Activated CD4-positive, alpha-beta T cell treated with anti-CD3 and anti-CD28 coated beads, Interleukin-2, amount 50 U/mL, for 24 hours (primary cell): ENCODE measurements around the gene PCDHGB6.
"Not testable (repeated sequence)": the region's sequence is repeated elsewhere in the genome, so short reads cannot be mapped to it uniquely, and the experiment has no call there.

Experiments used
- DNase-seq, 2 donors: peaks; one replicate each; pipeline ENCODE4 v3.0.0-alpha.2; 2020; ENCODE audit warnings: low read depth in 1 of 2, low spot score in 1 of 2

Gene PCDHGB6

GRCh38 chr5:141388661-141389060 lies 19.2 kb upstream of the PCDHGB6 start:
- no peak for DNase-seq

GRCh38 chr5:141389153-141390042 lies 18.4 kb upstream of the PCDHGB6 start:
- DNase-seq, result no peak

- no peak for DNase-seq
Observed at GRCh38 chr5:141392429-141393198, 15.2 kb upstream of the PCDHGB6 start, which contains the start of gene PCDHGA8. Gene PCDHGA8 (plus strand): TSS chr5:141392633. CDS start chr5:141392814, 181 bp downstream.

- no peak for DNase-seq
Observed at GRCh38 chr5:141393267-141393666, 14.6 kb upstream of the PCDHGB6 start.

- DNase-seq, result not testable (repeated sequence)
Observed at GRCh38 chr5:141394401-141395187, 13.2 kb upstream of the PCDHGB6 start.

GRCh38 chr5:141397756-141398551 lies 9.9 kb upstream of the PCDHGB6 start, which contains the start of gene PCDHGB5:
Gene PCDHGB5 (plus strand): TSS chr5:141397947. CDS start chr5:141398128, 181 bp downstream.
- DNase-seq, result not testable (repeated sequence)

- no peak for DNase-seq
Observed at GRCh38 chr5:141398608-141399007, 9.2 kb upstream of the PCDHGB6 start.

- no peak for DNase-seq
Observed at GRCh38 chr5:141399555-141400258, 8.1 kb upstream of the PCDHGB6 start.

- DNase-seq, result no peak
Observed at GRCh38 chr5:141402553-141403243, 5.1 kb upstream of the PCDHGB6 start, which contains the start of gene PCDHGA9. Gene PCDHGA9 (plus strand): TSS chr5:141402778. CDS start chr5:141402953, 175 bp downstream.

GRCh38 chr5:141403387-141403786 lies 4.4 kb upstream of the PCDHGB6 start:
- no peak for DNase-seq

- DNase-seq, result no peak
Observed at GRCh38 chr5:141409598-141410306, 1.9 kb downstream of the PCDHGB6 start.

- no peak for DNase-seq
Observed at GRCh38 chr5:141411575-141411974, 3.8 kb downstream of the PCDHGB6 start.

- DNase-seq, result peak in 1 of 2 donors; percentile 42
Observed at GRCh38 chr5:141412854-141413539, 5.2 kb downstream of the PCDHGB6 start, which contains the start of gene PCDHGA10. Gene PCDHGA10 (plus strand): TSS chr5:141412987. CDS start chr5:141413176, 189 bp downstream.

- DNase-seq, result no peak
Observed at GRCh38 chr5:141413540-141414069, 5.8 kb downstream of the PCDHGB6 start.

- DNase-seq, result not testable (repeated sequence)
Observed at GRCh38 chr5:141414548-141415274, 6.9 kb downstream of the PCDHGB6 start.

- not testable (repeated sequence) for DNase-seq
Observed at GRCh38 chr5:141415275-141415618, 7.4 kb downstream of the PCDHGB6 start.
